Mucosa of descending colon (tissue), 3 donors: Measurements from ENCODE around the gene FREM1. TPM values are rescaled to one million over a fixed set of nuclear protein-coding genes. Genes with fewer than 3 reads are reported as not detected.

Experiments
- ATAC-seq: fragments of 200-7000 bp; cut with Tn5 transposase; one replicate; pipeline ENCODE4 v1.9.1; 2020; ENCODE audit warnings: mild to moderate bottlenecking, moderate library complexity
- DNase-seq, 3 donors: peaks; one replicate each; pipeline ENCODE4 v3.0.0-alpha.2; 2020
- H3K36me3 ChIP-seq: fragments of 200-600 bp; one replicate; pipeline ENCODE4 v1.8.0; 2021; ENCODE audit warnings: low read depth, mild to moderate bottlenecking
- H3K4me1 ChIP-seq: fragments of 200-600 bp; one replicate; pipeline ENCODE4 v1.8.0; 2021; ENCODE audit warnings: low read depth, mild to moderate bottlenecking
- H3K4me3 ChIP-seq: fragments of 200-600 bp; one replicate; pipeline ENCODE4 v1.8.0; 2021; ENCODE audit warnings: mild to moderate bottlenecking
- H3K9me3 ChIP-seq: fragments of 200-600 bp; one replicate; pipeline ENCODE4 v1.8.0; 2021; ENCODE audit warnings: mild to moderate bottlenecking
- intact Hi-C, 2 donors: fragments of 100-400 bp; cut with DNase I in 1 of 2; cut with micrococcal nuclease in 1 of 2; formaldehyde crosslinking; loops; one replicate each; pipeline versions ENCODE4 v1.11.0 to v1.11.1; 2022; cut with DNase I, micrococcal nuclease
- total RNA-seq, 3 donors: library from RNA; stranded (reverse); fragmentation: NEBNext Ultra II Directional in 2 of 3; extraction: Animal tissue kit (Norgen Biotek cat#: 25700) in 2 of 3; gene quantifications; one replicate each; pipeline versions ENCODE4 v1.2.1 to v1.2.4, GENCODE V29; 2021 to 2023
- TF ChIP-seq, protein P1 (sequence below): fragments of 200-600 bp; IDR thresholded peaks from one replicate; pipeline ENCODE4 v1.8.0; 2022; ENCODE audit warnings: antibody characterized with exemption, mild to moderate bottlenecking
- donor health status: DM: no; HTN: no; CAD: no; lungs with moderate emphysema.
- donor health status: DM: no; HTN: no; CAD: no.
- donor health status: DM: no; HTN: yes; CAD: no.

FREM1 gene
- total RNA-seq, 3 donors from 2014 or later, result 1.4 to 21.2 (median 1.4) TPM

DNA sequence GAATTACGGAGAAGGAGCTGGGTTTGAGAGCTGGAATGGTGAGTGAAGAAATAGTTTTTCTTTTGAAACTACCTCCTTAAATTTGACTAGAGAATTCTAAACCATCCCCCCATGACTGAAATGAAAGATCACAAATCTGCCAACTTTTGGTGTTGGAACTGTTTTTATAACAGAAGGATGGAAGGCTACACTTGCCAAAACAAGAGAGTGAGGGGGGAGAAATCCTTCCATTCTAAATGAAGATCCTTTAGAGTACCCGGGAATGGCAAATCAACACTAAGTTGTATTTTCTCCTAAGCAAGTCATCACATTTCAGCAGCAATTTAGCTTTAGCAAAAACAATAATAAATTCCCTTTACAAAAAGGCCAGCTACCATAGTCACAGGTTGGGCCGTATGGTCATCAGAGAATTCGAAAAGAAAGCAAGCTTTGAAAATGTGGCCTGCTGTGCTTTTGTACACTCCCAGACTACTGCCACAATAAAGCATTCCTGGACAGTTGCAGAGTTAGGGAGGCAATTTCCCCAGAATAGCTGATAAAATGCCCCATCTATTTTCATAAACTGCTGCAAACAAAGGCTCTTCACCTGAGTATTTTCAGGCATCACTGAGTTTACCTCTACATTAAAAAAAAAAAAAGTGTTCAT lies 25.0 kb upstream of the FREM1 start:
- Histone ChIP-seq H3K36me3 (no peaks in the 10 kb centered on the region), H3K9me3 (no peaks in the 10 kb centered on the region), H3K4me3 (no peak overlapping the region), H3K4me1 (no peaks in the 10 kb centered on the region)
- TF ChIP-seq, protein P1, sequence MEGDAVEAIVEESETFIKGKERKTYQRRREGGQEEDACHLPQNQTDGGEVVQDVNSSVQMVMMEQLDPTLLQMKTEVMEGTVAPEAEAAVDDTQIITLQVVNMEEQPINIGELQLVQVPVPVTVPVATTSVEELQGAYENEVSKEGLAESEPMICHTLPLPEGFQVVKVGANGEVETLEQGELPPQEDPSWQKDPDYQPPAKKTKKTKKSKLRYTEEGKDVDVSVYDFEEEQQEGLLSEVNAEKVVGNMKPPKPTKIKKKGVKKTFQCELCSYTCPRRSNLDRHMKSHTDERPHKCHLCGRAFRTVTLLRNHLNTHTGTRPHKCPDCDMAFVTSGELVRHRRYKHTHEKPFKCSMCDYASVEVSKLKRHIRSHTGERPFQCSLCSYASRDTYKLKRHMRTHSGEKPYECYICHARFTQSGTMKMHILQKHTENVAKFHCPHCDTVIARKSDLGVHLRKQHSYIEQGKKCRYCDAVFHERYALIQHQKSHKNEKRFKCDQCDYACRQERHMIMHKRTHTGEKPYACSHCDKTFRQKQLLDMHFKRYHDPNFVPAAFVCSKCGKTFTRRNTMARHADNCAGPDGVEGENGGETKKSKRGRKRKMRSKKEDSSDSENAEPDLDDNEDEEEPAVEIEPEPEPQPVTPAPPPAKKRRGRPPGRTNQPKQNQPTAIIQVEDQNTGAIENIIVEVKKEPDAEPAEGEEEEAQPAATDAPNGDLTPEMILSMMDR, result no peak
- DNase-seq, result no peak
- intact Hi-C loops, result no loop called here
- no peak for ATAC-seq

DNA sequence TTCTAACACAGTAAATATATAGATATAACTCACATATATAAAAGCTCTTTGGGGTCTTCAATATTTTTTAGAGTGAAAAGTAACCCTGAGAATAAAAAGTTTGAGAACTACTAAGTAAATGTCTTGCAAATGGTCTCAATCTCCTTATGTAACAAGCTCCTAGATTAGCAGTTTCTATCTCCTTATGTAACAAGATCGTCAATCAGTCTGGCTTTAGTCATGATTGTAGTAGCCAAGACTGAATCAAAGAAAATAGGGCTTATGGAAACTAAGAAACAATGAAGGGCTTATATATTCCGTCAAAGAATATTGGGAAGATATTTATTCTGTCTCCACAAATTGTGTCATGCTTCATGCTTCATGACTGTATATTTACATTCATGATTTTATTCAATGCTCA lies 22.4 kb upstream of the FREM1 start:
- Histone ChIP-seq H3K36me3 (no peaks in the 10 kb centered on the region), H3K9me3 (no peaks in the 10 kb centered on the region), H3K4me3 (no peak overlapping the region), H3K4me1 (no peaks in the 10 kb centered on the region)
- no peak for ATAC-seq
- TF ChIP-seq, protein P1, result no peak
- intact Hi-C loops, result no loop called here
- DNase-seq, result no peak

DNA sequence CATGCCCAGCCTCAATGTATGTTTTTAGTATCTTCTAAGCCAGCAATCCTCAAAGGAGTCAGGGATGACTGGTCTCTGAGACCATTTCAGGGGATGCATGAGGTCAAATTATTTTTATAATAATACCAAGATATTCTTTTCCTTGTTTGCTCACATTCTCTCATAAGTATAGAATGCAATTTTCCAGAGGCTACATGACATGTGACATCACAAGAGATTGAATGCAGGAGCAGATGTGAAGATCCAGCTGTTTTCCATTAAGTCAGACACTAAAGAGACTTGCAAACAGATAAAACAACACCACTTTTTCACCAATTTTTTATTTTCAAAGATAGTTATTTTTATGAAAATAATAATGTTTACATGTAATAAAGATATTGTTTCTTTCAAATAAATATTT lies 22.0 kb upstream of the FREM1 start:
- Histone ChIP-seq H3K4me3 (no peak overlapping the region), H3K9me3 (no peaks in the 10 kb centered on the region), H3K36me3 (no peaks in the 10 kb centered on the region), H3K4me1 (no peaks in the 10 kb centered on the region)
- ATAC-seq (no peak), DNase-seq (no peak)
- intact Hi-C loops, result no loop called here
- TF ChIP-seq, protein P1, result no peak

DNA sequence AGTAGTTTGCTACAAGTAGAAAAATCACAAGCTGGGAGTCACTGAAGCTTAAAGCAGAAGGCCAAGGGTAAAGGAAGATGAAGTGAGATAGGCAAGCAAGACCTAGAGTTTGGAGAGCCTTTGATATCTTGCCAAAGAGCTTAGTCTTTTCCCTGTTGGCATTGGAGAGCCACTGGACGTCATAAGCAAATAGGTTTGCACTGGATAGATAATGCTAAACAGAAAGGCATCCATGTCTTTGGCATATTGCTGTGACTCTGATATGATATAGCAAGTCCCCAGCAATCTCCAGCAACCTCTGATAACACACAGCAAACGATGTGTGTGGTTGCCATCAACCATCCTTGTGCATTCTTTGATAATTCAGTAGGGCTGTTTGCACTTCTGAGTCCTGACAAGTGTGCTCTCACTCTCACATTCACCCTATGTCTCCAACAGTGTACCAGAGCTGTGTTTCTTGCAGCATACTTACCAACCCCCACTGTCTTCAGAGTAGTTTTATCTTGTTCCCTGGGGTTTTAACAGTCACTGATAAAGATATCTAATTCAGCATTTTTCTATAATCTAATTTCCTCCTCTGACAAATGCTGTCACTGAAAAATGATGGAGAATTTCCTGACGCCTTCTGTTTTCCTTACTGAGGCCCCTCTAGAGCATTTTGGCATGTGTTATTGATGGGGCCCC lies 16.9 kb upstream of the FREM1 start:
- ATAC-seq, result no peak
- DNase-seq, result no peak
- TF ChIP-seq, protein P1, result no peak
- intact Hi-C loops, result no loop called here
- Histone ChIP-seq H3K4me1 (no peaks in the 10 kb centered on the region), H3K36me3 (no peaks in the 10 kb centered on the region), H3K9me3 (no peaks in the 10 kb centered on the region), H3K4me3 (no peak overlapping the region)

DNA sequence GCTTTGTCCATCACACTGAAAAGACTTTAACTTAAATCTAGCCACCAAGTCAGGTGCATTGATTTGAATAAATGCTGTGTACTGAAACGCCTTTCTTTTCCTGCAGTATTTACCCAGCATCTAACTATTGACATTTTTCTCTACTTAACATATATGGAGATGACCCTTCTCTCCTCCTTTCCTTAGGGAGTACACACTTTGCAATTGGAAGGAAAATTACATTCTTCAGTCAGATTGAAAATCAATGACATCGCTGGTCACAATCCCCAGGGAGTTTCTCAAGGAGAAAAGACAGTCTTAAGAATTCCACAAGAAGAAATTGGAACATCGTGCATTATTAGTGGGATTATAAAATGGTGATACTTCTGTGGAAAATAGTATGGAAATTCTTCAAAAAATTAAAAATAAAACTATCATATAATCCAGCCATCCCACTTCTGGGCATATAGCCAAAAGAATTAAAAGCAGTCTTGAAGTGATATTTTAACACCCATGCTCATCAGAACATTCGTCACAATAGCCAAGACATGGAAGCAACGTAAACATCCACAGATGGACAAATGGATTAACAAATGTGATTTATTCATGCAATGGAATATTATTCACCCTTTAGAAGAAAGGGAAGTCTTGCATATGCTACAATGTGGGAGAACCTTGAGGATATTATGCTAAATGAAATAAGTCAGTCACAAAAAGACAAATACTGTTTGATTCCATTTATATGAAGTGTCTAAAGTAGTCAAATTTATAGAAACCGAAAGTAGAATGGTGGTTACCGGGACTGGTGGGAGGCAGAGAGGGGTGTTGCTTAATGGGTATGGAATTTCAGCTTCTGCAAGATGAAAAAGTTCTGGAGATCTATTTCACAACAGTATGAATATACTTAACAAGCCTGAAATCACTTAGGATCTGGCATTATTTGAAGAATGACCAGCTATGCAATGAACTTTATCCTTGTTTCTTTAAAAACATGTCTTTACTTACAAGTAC lies 14.3 kb upstream of the FREM1 start:
- no peak overlapping the region for H3K4me3 ChIP-seq
- no peaks in the 10 kb centered on the region for H3K36me3 ChIP-seq
- intact Hi-C loops, result no loop called here
- H3K4me1 ChIP-seq, result no peaks in the 10 kb centered on the region
- no peaks in the 10 kb centered on the region for H3K9me3 ChIP-seq
- TF ChIP-seq, protein P1, result no peak
- no peak for DNase-seq
- no peak for ATAC-seq
